Eye (tissue), 1 donor: ENCODE data around the gene SLC39A11.
A peak's percentile ranks its signal among the peaks of the same experiment; 100 is the strongest.

ENCODE experiments used
- DNase-seq: peaks from one replicate; pipeline ENCODE4 v3.0.0-alpha.2; 2015

The SLC39A11 gene

GRCh38 chr17:73039282-73039681 is 53.2 kb downstream of the SLC39A11 start:
- no peak for DNase-seq

- no peak for DNase-seq
Observed at GRCh38 chr17:73031472-73031871, 61.0 kb downstream of the SLC39A11 start.

- DNase-seq = peak; percentile 84
Observed at GRCh38 chr17:73030995-73031394, 61.5 kb downstream of the SLC39A11 start.

- no peak for DNase-seq
Observed at GRCh38 chr17:73030501-73030921, 62.0 kb downstream of the SLC39A11 start.

- DNase-seq = peak; percentile 86
Observed at GRCh38 chr17:73029991-73030390, 62.5 kb downstream of the SLC39A11 start.

GRCh38 chr17:73029021-73029420 is 63.5 kb downstream of the SLC39A11 start:
- no peak for DNase-seq

GRCh38 chr17:73028299-73028755 is 64.2 kb downstream of the SLC39A11 start:
- DNase-seq = peak; percentile 75

- peak; percentile 37 for DNase-seq
Observed at GRCh38 chr17:73027130-73027741, 65.3 kb downstream of the SLC39A11 start.

GRCh38 chr17:73025041-73025560 is 67.4 kb downstream of the SLC39A11 start:
- DNase-seq = peak; percentile 19

GRCh38 chr17:73023759-73024158 is 68.7 kb downstream of the SLC39A11 start:
- DNase-seq = no peak

- DNase-seq = no peak
Observed at GRCh38 chr17:73022694-73023093, 69.8 kb downstream of the SLC39A11 start.

- DNase-seq = no peak
Observed at GRCh38 chr17:73021771-73022170, 70.7 kb downstream of the SLC39A11 start.

GRCh38 chr17:73020110-73020509 is 72.4 kb downstream of the SLC39A11 start:
- no peak for DNase-seq

- no peak for DNase-seq
Observed at GRCh38 chr17:73018599-73018998, 73.9 kb downstream of the SLC39A11 start.

- DNase-seq = no peak
Observed at GRCh38 chr17:73017658-73018057, 74.8 kb downstream of the SLC39A11 start.

- no peak for DNase-seq
Observed at GRCh38 chr17:73015722-73016276, 76.7 kb downstream of the SLC39A11 start.

- DNase-seq = peak; percentile 50
Observed at GRCh38 chr17:73013816-73014663, 78.4 kb downstream of the SLC39A11 start.

- DNase-seq = peak; percentile 39
Observed at GRCh38 chr17:73013301-73013700, 79.2 kb downstream of the SLC39A11 start.

GRCh38 chr17:73011016-73011486 is 81.4 kb downstream of the SLC39A11 start:
- DNase-seq = no peak

GRCh38 chr17:73010414-73010813 is 82.1 kb downstream of the SLC39A11 start:
- DNase-seq = no peak

GRCh38 chr17:73007407-73007806 is 85.1 kb downstream of the SLC39A11 start:
- DNase-seq = no peak

GRCh38 chr17:73005360-73005759 is 87.1 kb downstream of the SLC39A11 start:
- DNase-seq = no peak

- no peak for DNase-seq
Observed at GRCh38 chr17:73003487-73003886, 89.0 kb downstream of the SLC39A11 start.
